Vagina (tissue), 2 donors: ENCODE data around the gene FBXL5.

Experiments
- POLR2AphosphoS5 ChIP-seq, 2 donors: sonication (generic); formaldehyde crosslinking; IDR thresholded peaks; one replicate each; pipeline ENCODE4 v1.9.0; 2017; ENCODE audit warnings: antibody characterized with exemption in 2 of 2, mild to moderate bottlenecking in 2 of 2, low read depth in 1 of 2; ENCODE audit not compliant: insufficient read depth in 1 of 2
- TF ChIP-seq, protein P1 (sequence below), 3 experiments: fragments of 450-650 bp in 2 of 3; fragments of 200-600 bp in 1 of 3; sonication (generic) in 1 of 3; IDR thresholded peaks; one replicate each; pipeline ENCODE4 v1.5.1; 2017 to 2019; ENCODE audit warnings: antibody characterized with exemption in 3 of 3, mild to moderate bottlenecking in 2 of 3, moderate library complexity in 2 of 3

DNA sequence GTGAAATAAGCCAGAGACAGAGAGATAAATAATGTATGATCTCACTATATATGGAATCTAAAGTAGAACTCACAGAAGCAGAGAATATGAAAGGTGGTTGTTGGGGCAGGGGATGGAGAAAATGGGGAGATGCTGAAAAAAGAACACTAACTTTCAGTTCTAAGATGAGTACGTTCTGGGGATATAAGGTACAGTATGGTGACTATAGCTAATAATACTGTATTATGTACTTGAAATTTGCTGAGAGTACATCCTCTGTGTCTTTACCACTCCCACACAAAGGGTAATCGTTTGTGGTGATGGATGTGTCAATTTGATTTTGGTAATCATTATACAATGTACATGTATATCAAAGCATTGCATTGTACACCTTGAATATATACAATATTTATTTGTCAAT, 6.6 kb downstream of the FBXL5 start:
- TF ChIP-seq, protein P1, sequence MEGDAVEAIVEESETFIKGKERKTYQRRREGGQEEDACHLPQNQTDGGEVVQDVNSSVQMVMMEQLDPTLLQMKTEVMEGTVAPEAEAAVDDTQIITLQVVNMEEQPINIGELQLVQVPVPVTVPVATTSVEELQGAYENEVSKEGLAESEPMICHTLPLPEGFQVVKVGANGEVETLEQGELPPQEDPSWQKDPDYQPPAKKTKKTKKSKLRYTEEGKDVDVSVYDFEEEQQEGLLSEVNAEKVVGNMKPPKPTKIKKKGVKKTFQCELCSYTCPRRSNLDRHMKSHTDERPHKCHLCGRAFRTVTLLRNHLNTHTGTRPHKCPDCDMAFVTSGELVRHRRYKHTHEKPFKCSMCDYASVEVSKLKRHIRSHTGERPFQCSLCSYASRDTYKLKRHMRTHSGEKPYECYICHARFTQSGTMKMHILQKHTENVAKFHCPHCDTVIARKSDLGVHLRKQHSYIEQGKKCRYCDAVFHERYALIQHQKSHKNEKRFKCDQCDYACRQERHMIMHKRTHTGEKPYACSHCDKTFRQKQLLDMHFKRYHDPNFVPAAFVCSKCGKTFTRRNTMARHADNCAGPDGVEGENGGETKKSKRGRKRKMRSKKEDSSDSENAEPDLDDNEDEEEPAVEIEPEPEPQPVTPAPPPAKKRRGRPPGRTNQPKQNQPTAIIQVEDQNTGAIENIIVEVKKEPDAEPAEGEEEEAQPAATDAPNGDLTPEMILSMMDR (IDR thresholded peaks at IDR 0.05), result no peak
- TF ChIP-seq POLR2AphosphoS5 (IDR thresholded peaks at IDR 0.05; ENCODE audit: insufficient read depth in 1 of 2, low read depth in 1 of 2), result no peak
